K562 (cell line): ENCODE data around the gene CCNY. TPM values are rescaled to one million over a fixed set of nuclear protein-coding genes. Genes with fewer than 3 reads are reported as not detected.
A peak's percentile ranks its signal among the peaks of the same experiment; 100 is the strongest.

Experiments used
- CC2D1A ChIP-seq: fragments of 450-650 bp; IDR thresholded peaks from 2 replicates; pipeline ENCODE4 v1.6.1; 2017; ENCODE audit warnings: mild to moderate bottlenecking
- CEBPB ChIP-seq: fragments of 450-650 bp; IDR thresholded peaks from 2 replicates; pipeline ENCODE4 v1.6.1; 2016; ENCODE audit warnings: missing genetic modification characterization, missing compliant biosample characterization
- CEBPG ChIP-seq, 3 experiments: fragments of 200-800 bp in 1 of 3; sonication (Bioruptor generic) in 1 of 3; sonication (generic) in 1 of 3; formaldehyde crosslinking in 1 of 3; IDR thresholded peaks in 2 of 3; conservative IDR thresholded peaks in 1 of 3; 2 replicates each; pipeline versions ENCODE4 v1.6.1 to v1.8.0; 2016 to 2022; ENCODE audit warnings: missing compliant biosample characterization in 2 of 3, missing genetic modification characterization in 2 of 3, mild to moderate bottlenecking in 1 of 3, missing genetic modification reagents in 1 of 3
- ELF1 ChIP-seq: fragments of 200-800 bp; sonication (Bioruptor generic); IDR thresholded peaks from 2 replicates; pipeline ENCODE4 v1.6.1; 2016; ENCODE audit warnings: missing genetic modification characterization, missing compliant biosample characterization
- HNRNPH1 ChIP-seq: fragments of 200-400 bp; formaldehyde crosslinking; optimal IDR thresholded peaks from 2 replicates; pipeline ENCODE3; 2017; ENCODE audit warnings: low read depth, mild to moderate bottlenecking, low read length, moderate library complexity
- HNRNPL ChIP-seq: fragments of 200-400 bp; formaldehyde crosslinking; IDR thresholded peaks from 2 replicates; pipeline ENCODE4 v1.6.1; 2017; ENCODE audit warnings: low read depth, mild to moderate bottlenecking, low read length
- HNRNPUL1 ChIP-seq: fragments of 200-400 bp; formaldehyde crosslinking; IDR thresholded peaks from 2 replicates; pipeline ENCODE4 v1.6.1; 2017; ENCODE audit warnings: low read length
- HSF4 ChIP-seq: fragments of 250-450 bp; sonication (Bioruptor Pico); IDR thresholded peaks from 2 replicates; pipeline ENCODE4 v2.1.2; 2022; ENCODE audit warnings: mild to moderate bottlenecking, moderate library complexity, borderline replicate concordance
- MAZ ChIP-seq, 2 experiments: fragments of 450-650 bp in 1 of 2; sonication (generic) in 1 of 2; formaldehyde crosslinking; IDR thresholded peaks in 1 of 2; conservative IDR thresholded peaks in 1 of 2; 2 replicates each; pipeline versions ENCODE4 v1.4.0 to v1.5.0; 2020; ENCODE audit warnings: mild to moderate bottlenecking in 1 of 2, missing genetic modification reagents in 1 of 2
- NR4A1 ChIP-seq, 2 experiments: fragments of 250-450 bp in 1 of 2; fragments of 450-650 bp in 1 of 2; sonication (Bioruptor Pico) in 1 of 2; IDR thresholded peaks; 2 replicates each; pipeline versions ENCODE4 v1.4.0 to v1.6.1; 2016 to 2020; ENCODE audit warnings: mild to moderate bottlenecking in 2 of 2, missing compliant biosample characterization in 1 of 2, missing genetic modification characterization in 1 of 2, moderate library complexity in 1 of 2
- PATZ1 ChIP-seq: fragments of 250-450 bp; sonication (Bioruptor Pico); IDR thresholded peaks from 2 replicates; pipeline ENCODE4 v1.5.0; 2020; ENCODE audit warnings: mild to moderate bottlenecking, borderline replicate concordance
- TCF7 ChIP-seq: sonication (generic); IDR thresholded peaks from 2 replicates; pipeline ENCODE4 v1.6.1; 2016; ENCODE audit warnings: antibody characterized with exemption, borderline replicate concordance
- TRIM28 ChIP-seq: fragments of 450-650 bp; IDR thresholded peaks from 2 replicates; pipeline ENCODE4 v1.6.1; 2017
- UBTF ChIP-seq, 2 experiments: IDR thresholded peaks; 2 replicates each; pipeline ENCODE4 v1.6.1; 2012; ENCODE audit warnings: improper control_type of control experiment in 2 of 2, low read depth in 2 of 2, low read length in 2 of 2, borderline replicate concordance in 1 of 2
- ZNF197 ChIP-seq: fragments of 200-800 bp; sonication (Bioruptor generic); IDR thresholded peaks from 2 replicates; pipeline ENCODE4 v1.6.1; 2016; ENCODE audit warnings: low read depth, missing genetic modification characterization, missing compliant biosample characterization
- ZNF75A ChIP-seq: fragments of 450-650 bp; formaldehyde crosslinking; IDR thresholded peaks from 2 replicates; pipeline ENCODE4 v1.4.0; 2020; ENCODE audit warnings: mild to moderate bottlenecking
- ZNF76 ChIP-seq: fragments of 250-450 bp; sonication (Bioruptor Pico); IDR thresholded peaks from 2 replicates; pipeline ENCODE4 v1.4.0; 2020; ENCODE audit warnings: mild to moderate bottlenecking, moderate library complexity, borderline replicate concordance
- ZNF766 ChIP-seq: fragments of 200-800 bp; sonication (Bioruptor generic); conservative IDR thresholded peaks from 2 replicates; pipeline ENCODE4 v1.6.1; 2016; ENCODE audit warnings: missing genetic modification characterization, missing compliant biosample characterization
- polyA plus RNA-seq, 8 experiments: library from polyadenylated mRNA; depleted of rRNA in 4 of 8; stranded (reverse) in 5 of 8; unstranded in 3 of 8; fragments of >200 nt; fragmentation: Nextera tagmentation in 2 of 8; fragmentation: Illumina TruSeq in 1 of 8; extraction: Ambion mirVana in 2 of 8; extraction: Trizol in 1 of 8; gene quantifications; 2 replicates each; pipeline versions ENCODE4 v1.2.1 to v1.2.3, GENCODE V29; 2011 to 2014; ENCODE audit warnings: inconsistent platforms in 1 of 8, missing spikeins in 1 of 8
- total RNA-seq, 7 experiments: library from RNA; depleted of rRNA in 6 of 7; stranded (reverse); fragments of >200 nt in 6 of 7; fragmentation: Illumina TruSeq in 2 of 7; extraction: Trizol in 2 of 7; gene quantifications; 2 replicates each; pipeline versions ENCODE4 v1.2.1 to v1.2.3, GENCODE V29; 2011 to 2021; ENCODE audit warnings: low replicate concordance in 1 of 7

Gene CCNY
- total and polyA plus RNA-seq, 9 of the 15 experiments (the other 6 are each of a cell fraction or from before 2014, with no cell fraction given), result 8.4 to 109 (median 38.6) TPM

GRCh38 chr10:35336921-35337823 lies 863 bp downstream of the CCNY start (continued):
- TF ChIP-seq UBTF (IDR thresholded peaks at IDR 0.05; ENCODE audit: borderline replicate concordance in 1 of 2, low read depth in 2 of 2, low read length in 2 of 2) (peak; percentile 55 to 71; a peak in 3 of 4 replicates), PATZ1 (CRISPR knock-in tag) (no peak), TRIM28 (no peak), ELF1 (tag) (no peak), NR4A1 (CRISPR knock-in tag; IDR thresholded peaks at IDR 0.05) (no peak), NR4A1 (tag; IDR thresholded peaks at IDR 0.05) (no peak), HSF4 (CRISPR knock-in tag) (no peak), MAZ (CRISPR knock-in tag; conservative IDR thresholded peaks at IDR 0.05 in 1 of 2, IDR thresholded peaks at IDR 0.05 in 1 of 2) (peak in 1 of 2 experiments; percentile 54; a peak in 2 of 4 replicates), ZNF766 (CRISPR knock-in tag) (no peak), ZNF197 (CRISPR knock-in tag) (no peak), CC2D1A (no peak), ZNF76 (CRISPR knock-in tag) (no peak), HNRNPL (no peak), HNRNPH1 (no peak), HNRNPUL1 (no peak), CEBPG (CRISPR knock-in tag; IDR thresholded peaks at IDR 0.05) (no peak), CEBPG (tag; conservative IDR thresholded peaks at IDR 0.05 in 1 of 2, IDR thresholded peaks at IDR 0.05 in 1 of 2) (no peak), TCF7 (no peak), ZNF75A (no peak), CEBPB (tag) (no peak)
